ENCODE measurements around the gene OCIAD1.

GRCh38 chr4:48813964-48814363, 16.9 kb upstream of the OCIAD1 start:
- TF ChIP-seq POLR2A (IDR thresholded peaks at IDR 0.05) (no peak), POLR2AphosphoS5 (IDR thresholded peaks at IDR 0.05) (no peak)

Data from breast epithelium (tissue), 3 donors.